Stimulated activated CD4-positive, alpha-beta T cell treated with anti-CD3 and anti-CD28 coated beads, Interleukin-15, amount 100 ng/mL, for 24 hours (primary cell): ENCODE data around the gene SLC29A3.

Experiments used
- DNase-seq: peaks from one replicate; pipeline ENCODE4 v3.0.0-alpha.2; 2020

Gene SLC29A3

GRCh38 chr10:71301371-71301916 is 17.6 kb upstream of the SLC29A3 start:
- no peak for DNase-seq

GRCh38 chr10:71302451-71302850 is 16.6 kb upstream of the SLC29A3 start:
- DNase-seq: no peak

DNA sequence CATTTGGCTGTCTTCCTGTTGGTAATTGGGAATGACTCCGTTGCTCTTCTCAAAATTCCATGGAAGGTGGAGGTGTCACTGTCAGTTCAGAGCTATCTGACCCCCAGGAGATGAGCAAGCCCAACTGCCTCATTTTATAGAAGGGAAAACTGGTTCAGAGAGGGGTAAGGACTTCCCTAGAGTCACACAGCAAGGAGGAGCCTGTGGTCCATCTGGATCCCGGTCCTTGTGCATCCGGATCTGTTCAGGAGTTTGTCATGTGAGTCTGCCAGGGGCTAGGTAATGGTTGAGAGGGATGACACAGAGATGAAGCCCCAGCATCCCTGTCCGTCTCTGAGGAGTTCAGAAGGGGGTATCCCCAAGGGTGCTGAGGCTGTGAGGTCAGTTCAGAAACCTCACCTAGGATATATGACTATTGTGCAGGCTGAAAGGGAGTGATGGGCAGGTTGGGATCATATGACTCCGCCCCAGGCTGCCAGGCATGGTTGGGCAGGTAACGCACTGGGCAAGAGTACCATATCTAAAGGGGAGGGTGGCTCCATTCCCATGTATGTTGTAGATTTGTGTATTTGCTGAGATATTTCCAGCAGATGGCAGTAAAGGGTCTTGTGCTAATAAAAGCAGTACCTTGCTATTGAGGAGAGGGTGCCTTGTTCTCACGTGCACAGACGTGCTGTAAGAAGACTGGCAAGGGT is 16.0 kb upstream of the SLC29A3 start:
- no peak for DNase-seq

DNA sequence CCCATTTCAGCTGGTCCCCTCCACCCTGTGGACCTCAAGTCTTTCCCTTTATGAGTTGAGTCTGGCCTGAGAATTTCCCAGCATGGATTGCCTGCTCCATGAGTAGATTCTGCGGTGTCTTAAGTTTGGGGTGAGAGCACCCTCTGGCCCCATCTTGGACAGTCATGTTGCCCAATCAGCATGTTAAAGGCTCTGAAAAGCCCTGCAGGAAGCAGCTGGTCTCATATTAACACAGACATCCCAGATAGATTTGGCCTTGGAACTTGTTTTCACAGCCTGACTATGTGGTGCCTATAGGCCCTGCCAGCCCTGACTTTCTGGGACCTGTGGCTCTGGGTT is 15.5 kb upstream of the SLC29A3 start:
- DNase-seq: no peak

GRCh38 chr10:71304914-71305313 is 14.1 kb upstream of the SLC29A3 start:
- no peak for DNase-seq

- no peak for DNase-seq
Measured at GRCh38 chr10:71306979-71307378, 12.1 kb upstream of the SLC29A3 start.

- no peak for DNase-seq
Measured at GRCh38 chr10:71307469-71308085, 11.5 kb upstream of the SLC29A3 start.

DNA sequence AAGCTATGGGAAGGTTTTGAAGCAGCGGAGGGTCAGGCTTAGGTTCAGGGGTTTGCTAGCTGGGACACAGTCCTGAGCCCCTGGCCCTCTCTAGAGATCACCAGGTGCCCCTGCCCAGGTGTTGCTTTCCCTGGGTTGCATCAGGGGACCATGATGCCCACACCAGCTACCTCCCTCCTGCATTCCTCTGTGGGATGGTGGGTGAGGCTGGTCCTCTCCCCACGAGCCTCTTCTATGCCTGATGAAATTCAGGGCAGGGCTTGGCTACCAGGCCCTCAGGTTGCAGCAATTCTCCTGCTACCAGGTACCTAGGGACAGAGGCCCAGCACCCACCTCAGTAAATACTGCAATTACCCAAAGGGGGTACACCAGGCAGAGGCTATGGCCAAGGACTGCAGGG is 10.8 kb upstream of the SLC29A3 start:
- DNase-seq: no peak

GRCh38 chr10:71308985-71309384 is 10.1 kb upstream of the SLC29A3 start:
- no peak for DNase-seq

GRCh38 chr10:71309919-71310318 is 9.1 kb upstream of the SLC29A3 start:
- no peak for DNase-seq

GRCh38 chr10:71312220-71312619 is 6.8 kb upstream of the SLC29A3 start:
- DNase-seq: no peak

DNA sequence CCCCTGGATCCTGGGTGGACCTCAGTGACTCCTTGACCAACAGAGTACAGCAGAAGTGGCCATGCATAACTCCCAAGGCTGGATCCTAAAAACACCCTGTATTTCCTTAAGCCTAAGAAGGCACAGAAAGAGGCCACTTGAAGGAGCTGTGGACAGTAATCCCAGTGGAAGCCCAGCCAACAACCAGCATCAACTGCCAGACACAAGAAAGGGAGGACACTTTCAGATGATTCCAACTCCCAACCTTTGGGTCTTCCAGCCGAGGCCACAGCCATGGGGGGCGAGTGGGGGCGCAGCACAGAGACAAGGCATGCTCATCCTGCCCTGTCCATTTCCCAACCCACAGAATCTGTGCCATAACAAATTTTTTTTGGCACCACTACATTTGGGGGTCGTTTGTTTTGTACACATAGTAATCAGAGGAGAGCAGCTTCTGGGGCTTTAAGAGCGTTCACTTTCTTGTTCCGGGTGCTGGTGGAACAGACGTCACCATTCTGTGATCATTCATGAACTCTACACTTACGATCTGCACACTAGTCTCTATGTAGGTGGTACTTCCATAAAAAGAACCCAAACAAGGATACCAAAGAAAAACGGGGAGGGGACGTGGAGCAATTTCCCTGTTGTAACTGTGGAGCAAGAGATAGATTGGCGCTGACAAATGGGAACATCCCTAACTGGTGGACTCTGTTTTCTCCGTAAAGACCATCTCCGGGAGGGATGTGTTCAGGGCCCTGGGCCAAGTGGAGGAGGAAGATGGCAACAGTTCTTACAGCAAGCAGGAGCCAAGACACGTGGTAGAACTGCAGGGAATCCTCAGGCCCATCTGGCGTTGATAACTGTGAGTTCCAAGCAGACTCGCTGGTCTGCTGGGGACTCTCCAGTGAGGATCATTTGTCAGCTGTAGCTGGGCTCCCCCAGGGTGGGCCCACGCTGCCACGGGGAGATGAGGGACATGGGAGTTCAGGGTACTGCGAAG is 6.0 kb upstream of the SLC29A3 start:
- no peak for DNase-seq

- peak; percentile 66 for DNase-seq
Measured at GRCh38 chr10:71314028-71314693, 4.9 kb upstream of the SLC29A3 start.

DNA sequence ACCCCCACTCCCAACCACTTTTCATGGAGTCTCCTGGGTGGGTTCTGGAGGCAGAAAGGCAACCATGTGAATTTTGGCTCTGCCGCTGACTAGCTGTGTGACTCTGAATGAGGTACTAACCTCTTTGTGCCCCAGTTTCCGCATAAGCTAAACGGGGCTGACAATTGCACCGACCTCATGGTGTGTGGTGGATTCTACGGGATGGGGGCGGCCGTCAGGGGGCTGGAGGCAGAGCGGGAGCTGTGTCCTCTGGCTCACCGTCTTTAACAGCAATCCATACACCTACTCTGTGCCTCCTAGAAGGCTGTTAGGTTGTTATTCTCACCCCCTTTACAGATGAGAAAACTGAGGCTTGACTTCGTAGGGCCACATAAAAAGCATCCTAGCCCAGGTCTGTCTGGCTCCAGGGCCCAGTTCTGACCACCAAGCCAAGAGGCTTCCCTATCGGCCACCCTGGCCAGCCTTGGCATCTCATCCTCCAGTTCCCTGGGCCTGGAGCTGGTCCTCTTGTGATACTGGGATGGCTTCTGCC is 4.3 kb upstream of the SLC29A3 start:
- DNase-seq: no peak

- DNase-seq: peak; percentile 23
Measured at GRCh38 chr10:71316056-71316785, 2.8 kb upstream of the SLC29A3 start.

GRCh38 chr10:71316786-71317160 is 2.3 kb upstream of the SLC29A3 start:
- no peak for DNase-seq

- DNase-seq: no peak
Measured at GRCh38 chr10:71317739-71318138, 1.3 kb upstream of the SLC29A3 start.

DNA sequence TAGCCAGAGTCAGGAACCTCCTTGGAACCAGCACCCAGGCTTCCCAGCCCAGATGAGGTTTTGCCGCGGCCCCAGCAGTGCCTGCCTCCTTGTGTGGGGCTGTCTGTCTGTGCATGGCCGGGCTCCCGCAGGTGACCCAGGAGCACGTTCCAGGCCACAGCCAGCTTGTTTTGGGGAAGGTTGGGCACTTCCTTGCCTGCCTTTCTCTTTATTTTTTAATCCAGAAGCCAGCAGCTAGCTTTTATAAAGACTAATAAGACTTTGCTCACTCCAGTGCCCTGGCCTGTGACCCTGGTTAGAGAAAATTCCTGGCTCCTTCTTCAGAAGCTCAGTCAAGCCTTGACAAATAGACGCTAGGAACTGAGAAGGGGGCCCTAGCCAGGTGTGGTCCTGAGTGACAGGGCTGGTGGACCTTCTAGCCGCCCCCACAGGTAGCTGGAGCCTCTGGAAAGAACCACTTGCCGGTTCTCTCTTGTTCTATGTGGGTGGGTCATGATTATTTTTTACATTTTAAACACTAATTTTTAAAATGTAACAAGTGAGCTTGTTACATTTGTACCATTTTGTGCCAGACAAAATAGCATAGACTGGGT is 837 bp downstream of the SLC29A3 start:
- no peak for DNase-seq

DNA sequence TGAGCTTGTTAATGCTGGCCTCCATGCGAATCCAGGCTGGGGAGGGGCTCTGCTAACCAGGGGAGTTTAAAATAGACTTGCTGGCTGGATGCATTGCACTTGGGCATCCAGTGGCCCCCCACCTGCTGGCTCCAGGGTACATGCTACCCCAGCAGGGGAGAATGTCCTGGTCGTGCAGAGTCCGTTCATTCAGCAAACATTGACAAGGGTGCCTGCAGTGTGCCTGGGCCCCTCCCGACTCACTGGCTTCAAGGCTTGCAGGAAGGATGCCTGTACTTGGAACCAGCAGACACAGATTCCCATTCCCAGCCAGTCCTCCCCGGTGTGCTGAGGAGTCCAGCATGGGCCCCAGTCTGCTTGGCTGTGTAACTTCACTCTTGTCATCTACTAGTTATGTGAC is 1.5 kb downstream of the SLC29A3 start:
- no peak for DNase-seq

- DNase-seq: no peak
Measured at GRCh38 chr10:71321386-71321785, 2.3 kb downstream of the SLC29A3 start.

GRCh38 chr10:71323407-71323806 is 4.3 kb downstream of the SLC29A3 start:
- no peak for DNase-seq

GRCh38 chr10:71324743-71325142 is 5.7 kb downstream of the SLC29A3 start:
- no peak for DNase-seq
